Ectodermal cell (in vitro differentiated cells): ENCODE data around the gene SWSAP1.

Experiments used
- H3K27ac ChIP-seq: 2 replicates; pipeline ENCODE4 v1.7.0; 2013; ENCODE audit warnings: mild to moderate bottlenecking, low read depth, low read length; ENCODE audit not compliant: insufficient read depth, poor library complexity, severe bottlenecking
- H3K27me3 ChIP-seq: 2 replicates; pipeline ENCODE4 v1.7.0; 2013; ENCODE audit warnings: mild to moderate bottlenecking, low read length; ENCODE audit not compliant: insufficient read depth, control insufficient read depth, poor library complexity, severe bottlenecking
- H3K36me3 ChIP-seq: one replicate; pipeline ENCODE4 v1.7.0; 2013; ENCODE audit warnings: low read length; ENCODE audit not compliant: control insufficient read depth, insufficient read depth
- H3K4me1 ChIP-seq: one replicate; pipeline ENCODE4 v1.7.0; 2013; ENCODE audit warnings: low read length; ENCODE audit not compliant: control insufficient read depth, insufficient read depth
- H3K4me3 ChIP-seq: 2 replicates; pipeline ENCODE4 v1.7.0; 2013; ENCODE audit warnings: low read depth, low read length, control low read depth; ENCODE audit not compliant: insufficient read depth
- H3K9me3 ChIP-seq: 2 replicates; pipeline ENCODE4 v1.7.0; 2013; ENCODE audit warnings: mild to moderate bottlenecking, low read length, moderate library complexity; ENCODE audit not compliant: control insufficient read depth
- WGBS, 2 experiments: methylation state at CpG; one replicate each; pipeline ENCODE4 v1.1.7; 2013; ENCODE audit warnings: missing lambda C conversion rate in 2 of 2; 5-methylcytosine and 5-hydroxymethylcytosine counted together

Gene SWSAP1

DNA sequence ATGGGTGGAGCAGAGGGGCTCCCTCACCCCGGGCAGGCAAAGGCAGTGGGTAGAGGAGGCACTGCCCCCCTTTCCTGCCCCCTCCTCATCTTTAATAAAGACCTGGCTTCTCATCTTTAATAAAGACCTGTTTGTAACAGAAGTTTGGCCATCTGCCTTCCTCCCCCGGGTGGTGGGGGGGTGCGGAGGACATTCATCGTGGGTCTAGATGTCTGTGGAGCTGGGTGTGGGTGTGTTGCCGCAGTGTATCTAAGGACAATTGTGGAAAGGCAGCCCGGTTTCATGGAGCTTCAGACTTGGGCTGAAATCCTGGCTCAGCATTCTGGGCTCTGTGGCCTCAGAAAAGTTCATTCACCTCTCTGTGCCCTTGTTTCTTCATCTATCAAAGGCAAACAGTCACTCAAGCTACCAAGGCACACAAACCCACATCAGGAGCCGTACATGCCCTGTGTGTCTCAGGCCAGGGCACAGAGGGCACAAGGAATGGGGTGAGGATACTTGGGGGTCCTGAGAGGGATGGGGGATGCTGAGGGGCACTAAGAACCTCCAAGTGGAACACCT is 8.8 kb upstream of the SWSAP1 start:
- H3K27me3 ChIP-seq = peaks cover 8% of the 10 kb centered on the region
- H3K9me3 ChIP-seq = no peaks in the 10 kb centered on the region
- H3K27ac ChIP-seq = no peak overlapping the region
- H3K36me3 ChIP-seq = no peaks in the 10 kb centered on the region
- 92 to 95% methylated on average over 7 of the region's 7 CpGs for WGBS, 2 experiments
- peaks cover 6% of the 10 kb centered on the region for H3K4me1 ChIP-seq
- H3K4me3 ChIP-seq = no peak overlapping the region

- Histone ChIP-seq H3K36me3 (no peaks in the 10 kb centered on the region), H3K27ac (no peak overlapping the region), H3K4me1 (no peaks in the 10 kb centered on the region), H3K9me3 (no peaks in the 10 kb centered on the region), H3K4me3 (no peak overlapping the region), H3K27me3 (no peaks in the 10 kb centered on the region)
- WGBS, 2 experiments = 97 to 98% methylated on average over 2 of the region's 2 CpGs
Observed at GRCh38 chr19:11367528-11367927, 6.9 kb upstream of the SWSAP1 start.

- WGBS, 2 experiments = 91 to 92% methylated on average over 2 of the region's 2 CpGs
- Histone ChIP-seq H3K4me1 (peaks cover 17% of the 10 kb centered on the region), H3K27me3 (no peaks in the 10 kb centered on the region), H3K9me3 (no peaks in the 10 kb centered on the region), H3K4me3 (no peak overlapping the region), H3K27ac (no peak overlapping the region), H3K36me3 (no peaks in the 10 kb centered on the region)
Observed at GRCh38 chr19:11370744-11371143, 3.7 kb upstream of the SWSAP1 start.

GRCh38 chr19:11373166-11373884 is 1.1 kb upstream of the SWSAP1 start:
- Histone ChIP-seq H3K9me3 (no peaks in the 10 kb centered on the region), H3K4me1 (peaks cover 18% of the 10 kb centered on the region), H3K36me3 (no peaks in the 10 kb centered on the region), H3K27me3 (no peaks in the 10 kb centered on the region), H3K27ac (peak overlapping the region; percentile 79), H3K4me3 (peak overlapping the region; percentile 76)
- 52 to 57% methylated on average over 10 of the region's 10 CpGs for WGBS, 2 experiments

DNA sequence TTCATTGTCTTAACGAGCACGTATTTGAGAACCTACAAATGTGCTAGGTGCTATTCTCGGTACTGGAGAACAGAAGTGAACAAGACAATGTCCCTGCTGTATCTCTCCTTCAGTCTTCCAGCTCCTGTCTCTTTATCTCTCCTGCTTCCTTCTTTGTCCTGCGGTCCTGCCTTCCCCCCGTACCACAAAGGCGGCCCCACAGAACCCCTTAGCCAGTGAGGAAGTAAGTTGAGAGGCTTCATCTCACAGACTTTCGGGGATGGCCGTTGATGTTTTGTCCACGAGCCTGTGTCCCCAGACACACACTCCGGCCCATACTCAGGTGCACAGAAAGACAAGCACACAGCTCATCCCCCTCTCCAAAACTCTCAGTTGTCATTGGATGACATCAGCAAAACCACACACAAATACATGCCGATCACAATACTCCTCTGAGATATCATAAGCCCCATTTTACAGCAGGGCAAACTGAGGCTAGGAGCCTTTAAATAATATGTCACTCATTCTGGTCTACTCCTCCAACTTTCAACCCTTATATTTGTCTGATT is 507 bp upstream of the SWSAP1 start:
- H3K4me3 ChIP-seq = peak overlapping the region; percentile 76
- no peaks in the 10 kb centered on the region for H3K27me3 ChIP-seq
- peaks cover 18% of the 10 kb centered on the region for H3K4me1 ChIP-seq
- peak overlapping the region; percentile 79 for H3K27ac ChIP-seq
- no peaks in the 10 kb centered on the region for H3K9me3 ChIP-seq
- no peaks in the 10 kb centered on the region for H3K36me3 ChIP-seq
- 76 to 78% methylated on average over 11 of the region's 11 CpGs for WGBS, 2 experiments

GRCh38 chr19:11375143-11375948 is 880 bp downstream of the SWSAP1 start:
- H3K4me3 ChIP-seq = peak overlapping the region; percentile 76
- H3K9me3 ChIP-seq = no peaks in the 10 kb centered on the region
- 43% methylated on average over 27 of the region's 27 CpGs for WGBS, 2 experiments
- H3K36me3 ChIP-seq = no peaks in the 10 kb centered on the region
- H3K27me3 ChIP-seq = no peaks in the 10 kb centered on the region
- peaks cover 18% of the 10 kb centered on the region for H3K4me1 ChIP-seq
- H3K27ac ChIP-seq = peak overlapping the region; percentile 47

DNA sequence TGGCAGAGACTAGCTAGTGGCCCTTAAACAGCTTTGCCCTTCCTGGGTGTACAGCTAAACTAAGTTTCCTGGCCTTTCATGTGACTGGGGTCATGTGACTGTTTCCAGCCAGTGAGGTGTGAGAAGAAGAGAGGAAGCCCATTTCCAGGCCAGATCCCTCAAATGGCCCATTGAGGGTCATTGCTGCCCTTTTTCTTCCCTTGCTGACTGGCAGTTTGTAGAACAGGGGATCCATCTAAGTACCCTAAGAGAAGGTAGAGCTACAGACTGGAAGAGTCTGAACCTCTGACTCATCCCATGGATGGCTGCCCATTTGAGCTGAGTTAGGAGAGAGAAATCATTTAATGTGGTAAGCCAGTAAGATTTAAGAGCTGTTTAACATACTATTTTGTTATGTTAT is 2.8 kb downstream of the SWSAP1 start:
- no peaks in the 10 kb centered on the region for H3K9me3 ChIP-seq
- H3K27me3 ChIP-seq = peaks cover 6% of the 10 kb centered on the region
- H3K36me3 ChIP-seq = no peaks in the 10 kb centered on the region
- no peak overlapping the region for H3K27ac ChIP-seq
- peaks cover 18% of the 10 kb centered on the region for H3K4me1 ChIP-seq
- H3K4me3 ChIP-seq = no peak overlapping the region

DNA sequence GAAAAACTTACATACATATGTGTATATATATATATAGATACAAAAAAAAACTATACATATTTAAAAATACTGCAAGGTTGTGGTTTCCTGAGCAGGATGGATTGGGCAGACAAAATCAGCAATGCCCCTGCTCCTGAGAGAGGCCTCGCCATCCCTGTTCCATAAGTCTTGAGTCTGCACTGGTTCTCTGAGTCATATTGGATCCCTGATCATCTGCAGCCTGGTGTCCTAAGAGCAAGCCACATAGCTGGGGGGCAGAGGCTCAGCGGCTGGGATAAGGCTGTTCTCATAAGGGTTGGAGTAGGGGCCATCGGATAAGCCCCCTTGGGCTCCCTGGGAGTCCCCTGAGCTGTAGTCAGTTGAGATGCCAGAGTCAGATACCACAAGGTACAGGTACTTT is 3.3 kb downstream of the SWSAP1 start:
- peaks cover 11% of the 10 kb centered on the region for H3K27me3 ChIP-seq
- no peak overlapping the region for H3K27ac ChIP-seq
- H3K9me3 ChIP-seq = no peaks in the 10 kb centered on the region
- no peak overlapping the region for H3K4me3 ChIP-seq
- 95 to 96% methylated on average over 3 of the region's 3 CpGs for WGBS, 2 experiments
- peaks cover 18% of the 10 kb centered on the region for H3K4me1 ChIP-seq
- H3K36me3 ChIP-seq = no peaks in the 10 kb centered on the region

GRCh38 chr19:11378319-11379189 is 4.1 kb downstream of the SWSAP1 start:
- Histone ChIP-seq H3K4me1 (peaks cover 11% of the 10 kb centered on the region), H3K4me3 (no peak overlapping the region), H3K27ac (no peak overlapping the region), H3K27me3 (peaks cover 19% of the 10 kb centered on the region), H3K9me3 (no peaks in the 10 kb centered on the region), H3K36me3 (no peaks in the 10 kb centered on the region)
- 61 to 71% methylated on average over 8 of the region's 8 CpGs for WGBS, 2 experiments
